HFFc6 (cell line): ENCODE results near the gene ANKRD52. TPM values are rescaled to one million over a fixed set of nuclear protein-coding genes. Genes with fewer than 3 reads are reported as not detected.
"Not testable (repeated sequence)": the region's sequence is repeated elsewhere in the genome, so short reads cannot be mapped to it uniquely, and the experiment has no call there.

Source experiments
- DNase-seq: peaks from one replicate; pipeline ENCODE4 v3.0.0-alpha.2; 2018
- H3K27ac Mint-ChIP-seq: 2 replicates; pipeline ENCODE4 v1.8.0; 2020; ENCODE audit warnings: mild to moderate bottlenecking, mixed read lengths
- H3K27me3 Mint-ChIP-seq: 2 replicates; pipeline ENCODE4 v1.8.0; 2021; ENCODE audit warnings: mild to moderate bottlenecking, moderate library complexity, mixed read lengths; ENCODE audit not compliant: insufficient read depth
- H3K36me3 Mint-ChIP-seq: 2 replicates; pipeline ENCODE4 v1.8.0; 2021; ENCODE audit warnings: low read depth, mixed read lengths
- H3K4me1 Mint-ChIP-seq: 2 replicates; pipeline ENCODE4 v1.8.0; 2020; ENCODE audit warnings: low read depth, mixed read lengths
- H3K4me3 Mint-ChIP-seq: 2 replicates; pipeline ENCODE4 v1.8.0; 2020; ENCODE audit warnings: mild to moderate bottlenecking, moderate library complexity, mixed read lengths
- H3K9me3 Mint-ChIP-seq: 2 replicates; pipeline ENCODE4 v1.8.0; 2020; ENCODE audit warnings: mild to moderate bottlenecking, mixed read lengths
- CTCF ChIP-seq: fragments of 200-600 bp; sonication (generic); IDR thresholded peaks from 2 replicates; pipeline ENCODE4 v1.5.0; 2021; ENCODE audit warnings: antibody characterized with exemption, mild to moderate bottlenecking
- total RNA-seq, 6 experiments: library from RNA; stranded (reverse); fragmentation: NEBNext Ultra II Directional; extraction: Animal tissue kit (Norgen Biotek cat#: 25700); gene quantifications; 2 replicates in 1 of 6; 3 replicates in 5 of 6; pipeline ENCODE4 v1.2.3, GENCODE V29; 2021

ANKRD52 gene
- total RNA-seq, 6 experiments from 2014 or later, result 57.9 to 87.8 (median 68.6) TPM

GRCh38 chr12:56296295-56296694, 38.1 kb upstream of the ANKRD52 start:
- no peak for DNase-seq
- Mint-ChIP-seq H3K36me3 (peaks cover 18% of the 10 kb centered on the region), H3K27ac (no peak overlapping the region; the same call in 1 of the 2 replicates), H3K9me3 (no peaks in the 10 kb centered on the region), H3K27me3 (no peaks in the 10 kb centered on the region; the same call in 1 of the 2 replicates), H3K4me3 (no peak overlapping the region), H3K4me1 (peaks cover 41% of the 10 kb centered on the region)
- no peak for TF ChIP-seq CTCF

- H3K9me3 Mint-ChIP-seq, result no peaks in the 10 kb centered on the region
These were observed 35.6 kb upstream of the ANKRD52 start for GRCh38 chr12:56293795-56294194.

GRCh38 chr12:56288705-56289387, 30.7 kb upstream of the ANKRD52 start:
- Mint-ChIP-seq H3K27ac (no peak overlapping the region; the same call in 1 of the 2 replicates), H3K36me3 (peaks cover 14% of the 10 kb centered on the region), H3K4me3 (no peak overlapping the region), H3K27me3 (no peaks in the 10 kb centered on the region), H3K9me3 (no peaks in the 10 kb centered on the region), H3K4me1 (peaks cover 5% of the 10 kb centered on the region; the same call in 1 of the 2 replicates)
- TF ChIP-seq CTCF, result no peak
- no peak for DNase-seq

More at GRCh38 chr12:56293795-56294194, 35.6 kb upstream of the ANKRD52 start:
- no peak for TF ChIP-seq CTCF
- H3K4me3 Mint-ChIP-seq, result no peak overlapping the region
- H3K27me3 Mint-ChIP-seq, result no peaks in the 10 kb centered on the region
- H3K27ac Mint-ChIP-seq, result no peak overlapping the region
- peaks cover 28% of the 10 kb centered on the region for H3K4me1 Mint-ChIP-seq
- no peak for DNase-seq
- H3K36me3 Mint-ChIP-seq, result peaks cover 18% of the 10 kb centered on the region

- H3K36me3 Mint-ChIP-seq, result peaks cover 30% of the 10 kb centered on the region
- H3K4me3 Mint-ChIP-seq, result no peak overlapping the region
- TF ChIP-seq CTCF, result no peak
- H3K9me3 Mint-ChIP-seq, result no peaks in the 10 kb centered on the region
- no peaks in the 10 kb centered on the region for H3K27me3 Mint-ChIP-seq
- DNase-seq, result no peak
- H3K27ac Mint-ChIP-seq, result no peak overlapping the region
- peaks cover under 1% of the 10 kb centered on the region; the same call in 1 of the 2 replicates for H3K4me1 Mint-ChIP-seq
These were observed 28.1 kb upstream of the ANKRD52 start for GRCh38 chr12:56286044-56286830.

GRCh38 chr12:56284263-56284662, 26.1 kb upstream of the ANKRD52 start:
- peaks cover 36% of the 10 kb centered on the region for H3K36me3 Mint-ChIP-seq
- not testable (repeated sequence) for DNase-seq, H3K27me3 Mint-ChIP-seq, H3K9me3 Mint-ChIP-seq, H3K4me3 Mint-ChIP-seq, H3K4me1 Mint-ChIP-seq, H3K27ac Mint-ChIP-seq

GRCh38 chr12:56282579-56282978, 24.4 kb upstream of the ANKRD52 start:
- no peak overlapping the region for H3K4me3 Mint-ChIP-seq
- no peaks in the 10 kb centered on the region for H3K9me3 Mint-ChIP-seq
- peaks cover 36% of the 10 kb centered on the region for H3K36me3 Mint-ChIP-seq
- no peak overlapping the region; the same call in 1 of the 2 replicates for H3K27ac Mint-ChIP-seq
- no peak for DNase-seq
- H3K27me3 Mint-ChIP-seq, result no peaks in the 10 kb centered on the region; the same call in 1 of the 2 replicates
- no peaks in the 10 kb centered on the region for H3K4me1 Mint-ChIP-seq
- no peak for TF ChIP-seq CTCF
